NCI-H1694 treated with DMSO at 0.1 percent for 48 hours (cell line): ENCODE measurements around the gene IL17RC.
"Not testable (repeated sequence)": the region's sequence is repeated elsewhere in the genome, so short reads cannot be mapped to it uniquely, and the experiment has no call there.

Experiments used
- DNase-seq: peaks from one replicate; lab custom pipeline; 2025; lab: John Stamatoyannopoulos, UW

Gene IL17RC, protein sequence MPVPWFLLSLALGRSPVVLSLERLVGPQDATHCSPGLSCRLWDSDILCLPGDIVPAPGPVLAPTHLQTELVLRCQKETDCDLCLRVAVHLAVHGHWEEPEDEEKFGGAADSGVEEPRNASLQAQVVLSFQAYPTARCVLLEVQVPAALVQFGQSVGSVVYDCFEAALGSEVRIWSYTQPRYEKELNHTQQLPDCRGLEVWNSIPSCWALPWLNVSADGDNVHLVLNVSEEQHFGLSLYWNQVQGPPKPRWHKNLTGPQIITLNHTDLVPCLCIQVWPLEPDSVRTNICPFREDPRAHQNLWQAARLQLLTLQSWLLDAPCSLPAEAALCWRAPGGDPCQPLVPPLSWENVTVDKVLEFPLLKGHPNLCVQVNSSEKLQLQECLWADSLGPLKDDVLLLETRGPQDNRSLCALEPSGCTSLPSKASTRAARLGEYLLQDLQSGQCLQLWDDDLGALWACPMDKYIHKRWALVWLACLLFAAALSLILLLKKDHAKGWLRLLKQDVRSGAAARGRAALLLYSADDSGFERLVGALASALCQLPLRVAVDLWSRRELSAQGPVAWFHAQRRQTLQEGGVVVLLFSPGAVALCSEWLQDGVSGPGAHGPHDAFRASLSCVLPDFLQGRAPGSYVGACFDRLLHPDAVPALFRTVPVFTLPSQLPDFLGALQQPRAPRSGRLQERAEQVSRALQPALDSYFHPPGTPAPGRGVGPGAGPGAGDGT

DNA sequence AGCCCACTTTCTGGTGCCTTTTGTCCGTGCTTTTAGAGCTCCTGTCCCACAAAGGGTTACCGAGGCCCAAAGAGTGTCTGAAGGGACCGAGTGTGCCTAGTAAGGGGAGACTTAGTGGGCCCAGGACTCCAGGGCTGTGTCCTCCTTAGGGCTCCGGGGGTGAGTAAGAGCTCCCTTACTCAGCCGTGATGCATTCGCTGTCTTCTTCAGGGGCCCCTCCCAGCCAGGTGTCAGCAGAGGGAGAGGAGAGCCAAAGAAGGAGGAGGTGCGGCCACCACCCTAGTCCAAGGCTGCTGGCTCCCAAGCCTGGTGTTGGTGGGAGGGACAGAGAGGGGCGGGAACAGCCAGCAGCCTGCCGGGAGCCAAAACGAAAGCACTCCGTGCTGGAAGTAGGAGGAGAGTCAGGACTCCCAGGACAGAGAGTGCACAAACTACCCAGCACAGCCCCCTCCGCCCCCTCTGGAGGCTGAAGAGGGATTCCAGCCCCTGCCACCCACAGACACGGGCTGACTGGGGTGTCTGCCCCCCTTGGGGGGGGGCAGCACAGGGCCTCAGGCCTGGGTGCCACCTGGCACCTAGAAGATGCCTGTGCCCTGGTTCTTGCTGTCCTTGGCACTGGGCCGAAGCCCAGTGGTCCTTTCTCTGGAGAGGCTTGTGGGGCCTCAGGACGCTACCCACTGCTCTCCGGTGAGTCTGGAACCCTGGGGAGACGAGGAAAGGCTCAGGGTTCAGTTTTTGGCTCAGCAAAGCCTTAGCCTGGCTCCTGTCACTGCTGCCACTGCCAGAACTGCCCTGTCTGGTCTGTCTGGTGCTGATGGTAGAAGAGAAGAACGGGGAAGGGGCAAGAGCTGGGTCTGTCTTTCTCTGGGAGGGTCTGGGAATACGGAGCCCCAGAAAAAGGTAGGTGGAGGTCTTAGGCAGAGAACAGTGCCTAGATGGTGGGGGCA lies at the start of gene IL17RC:
IL17RC (plus strand) TSS at position 365 of the 947 bp plus-strand sequence; CDS start at position 583, 218 bp downstream.
- DNase-seq, result peak; percentile 29

DNA sequence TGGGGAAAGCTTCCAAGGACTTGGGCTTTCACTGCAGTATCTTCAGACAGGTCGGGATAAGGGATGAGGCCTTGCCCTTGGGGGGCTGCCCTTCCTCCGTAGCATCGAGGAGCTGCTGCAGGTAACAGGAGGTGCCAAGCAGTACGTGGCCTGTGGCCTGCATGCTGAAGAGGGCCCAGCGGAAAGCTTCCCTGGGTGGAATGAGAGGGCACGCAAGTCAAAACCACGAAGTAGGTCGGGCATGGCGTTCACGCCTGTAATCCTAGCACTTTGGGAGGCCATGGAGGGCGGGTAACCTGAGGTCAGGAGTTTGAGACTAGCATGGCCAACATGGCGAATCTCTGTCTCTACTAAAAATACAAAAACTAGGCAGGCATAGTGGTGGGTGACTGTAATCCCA lies 49.8 kb upstream of the IL17RC start:
- DNase-seq, result no peak

DNA sequence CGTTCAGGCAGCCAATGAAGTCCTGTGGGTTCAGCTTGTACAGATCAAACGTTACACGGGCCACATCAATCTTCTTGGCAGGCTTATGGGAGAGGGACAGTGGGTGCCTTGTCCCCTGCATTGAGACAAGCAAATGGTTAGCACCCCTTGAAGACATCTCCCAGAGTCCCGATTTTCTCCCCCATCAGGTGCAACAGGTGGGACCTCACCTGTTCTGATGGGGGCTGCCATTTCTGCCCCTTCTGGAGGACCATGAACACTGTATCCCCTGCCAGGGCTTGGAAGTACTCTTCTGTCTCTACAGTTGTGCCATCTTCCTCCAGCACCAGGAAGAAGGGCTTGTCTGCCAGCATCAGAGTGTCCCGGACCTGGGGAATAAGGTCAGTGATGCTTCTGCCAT lies 46.9 kb upstream of the IL17RC start:
- DNase-seq, result no peak

DNA sequence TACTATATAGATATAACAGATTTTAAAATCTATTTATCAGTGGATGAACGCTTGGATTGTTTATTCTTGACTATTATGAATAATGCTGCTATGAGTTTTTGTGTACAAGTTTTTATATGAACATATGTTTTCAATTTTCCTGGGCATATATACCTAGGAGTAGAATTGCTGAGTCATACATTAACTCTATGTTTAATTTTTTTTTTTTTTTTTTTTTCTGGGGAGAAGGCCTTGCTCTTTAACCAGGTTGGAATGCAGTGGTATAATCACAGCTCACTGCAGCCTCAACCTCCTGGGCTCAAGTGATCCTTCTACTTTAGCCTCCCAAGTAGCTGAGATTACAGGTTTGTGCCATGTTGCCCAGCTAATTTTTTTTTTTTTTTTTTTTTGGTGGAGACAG lies 45.9 kb upstream of the IL17RC start:
- DNase-seq, result no peak

DNA sequence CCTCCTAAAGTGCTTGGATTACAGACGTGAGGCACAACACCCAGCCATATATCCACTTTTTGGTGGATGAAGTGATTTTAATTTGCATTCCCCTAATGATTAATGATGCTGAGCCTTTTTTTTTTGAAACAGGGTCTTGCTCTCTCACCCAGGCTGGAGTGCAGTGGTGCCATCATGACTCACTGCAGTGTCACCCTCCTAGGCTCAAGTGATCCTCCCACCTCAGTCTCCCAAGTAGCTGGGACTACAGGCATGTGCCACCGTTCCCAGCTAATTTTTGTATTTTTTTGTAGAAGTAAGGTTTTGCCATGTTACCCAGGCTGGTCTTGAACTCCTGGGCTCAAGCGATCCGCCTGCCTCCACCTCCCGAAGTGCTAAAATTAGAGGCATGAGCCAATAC lies 44.8 kb upstream of the IL17RC start:
- not testable (repeated sequence) for DNase-seq

DNA sequence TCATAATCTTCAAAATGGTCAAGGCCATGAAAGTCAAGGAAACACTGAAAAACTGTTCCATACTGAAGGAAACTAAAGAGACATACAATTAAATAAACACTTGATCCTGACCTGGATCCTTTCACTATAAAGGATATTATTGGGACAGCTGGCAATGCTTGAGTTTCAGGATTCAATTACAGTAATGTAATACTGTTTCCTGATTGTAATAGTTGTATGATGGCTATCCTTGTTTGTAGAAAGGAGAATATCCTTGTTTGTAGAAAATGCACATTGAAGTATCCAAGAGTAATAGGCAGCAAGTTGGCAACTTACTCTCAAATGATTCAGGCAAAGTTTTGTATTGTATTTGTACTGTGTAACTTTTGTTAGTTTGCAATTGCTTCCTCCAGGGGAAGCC lies 41.5 kb upstream of the IL17RC start:
- DNase-seq, result no peak

DNA sequence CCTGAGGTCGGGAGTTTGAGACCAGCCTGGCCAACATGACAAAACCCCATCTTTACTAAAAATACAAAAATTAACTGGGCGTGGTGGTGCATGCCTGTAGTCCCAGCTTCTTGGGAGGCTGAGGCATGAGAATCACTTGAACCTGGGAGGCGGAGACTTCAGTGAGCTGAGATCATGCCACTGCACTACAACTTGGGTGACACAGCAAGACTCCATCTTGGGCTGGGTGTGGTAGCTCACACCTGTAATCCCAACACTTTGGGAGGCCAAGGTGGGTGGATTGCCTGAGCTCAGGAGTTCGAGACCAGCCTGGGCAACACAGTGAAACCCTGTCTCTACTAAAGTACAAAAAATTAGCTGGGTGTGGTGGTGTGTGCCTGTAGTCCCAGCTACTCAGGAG lies 40.6 kb upstream of the IL17RC start:
- DNase-seq, result not testable (repeated sequence)

DNA sequence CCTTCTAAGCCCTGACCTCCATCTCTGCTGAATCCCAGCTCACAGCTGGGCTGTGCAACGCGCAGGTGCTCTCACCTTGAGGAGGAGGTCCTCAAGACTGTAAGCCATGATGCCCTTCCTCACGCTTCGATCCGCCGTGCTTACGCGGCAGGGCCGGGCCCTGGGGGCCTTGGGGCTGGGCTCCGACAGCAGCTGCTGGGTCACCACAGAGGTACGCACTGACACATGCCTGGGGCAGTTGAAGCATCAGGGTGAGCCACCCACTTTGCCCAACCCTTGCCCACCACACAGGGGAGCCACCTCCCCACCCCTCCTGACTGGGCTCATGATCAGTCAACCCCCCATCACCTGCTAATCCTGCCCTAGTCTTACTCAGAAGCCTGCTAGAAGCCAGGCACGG lies 39.9 kb upstream of the IL17RC start:
- no peak for DNase-seq

DNA sequence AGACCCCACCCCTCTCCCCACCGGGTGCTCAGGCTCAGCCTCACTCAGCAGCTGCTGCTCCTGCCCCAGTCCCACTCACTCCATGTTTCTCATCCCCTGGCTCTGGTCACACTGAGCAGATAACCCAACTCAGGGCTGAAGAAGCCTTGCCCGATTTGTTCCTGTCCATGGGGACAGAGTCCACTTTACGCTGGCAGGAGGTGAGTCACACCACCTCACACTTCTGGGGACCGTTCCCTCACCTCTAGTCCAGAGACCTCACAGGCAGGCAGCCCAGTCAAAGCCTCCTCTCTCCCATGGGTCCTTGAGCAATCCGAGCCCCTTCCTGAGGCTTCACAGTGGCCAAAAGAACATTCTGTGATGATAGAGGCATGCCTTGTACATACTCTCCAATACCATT lies 38.2 kb upstream of the IL17RC start:
- DNase-seq, result no peak

DNA sequence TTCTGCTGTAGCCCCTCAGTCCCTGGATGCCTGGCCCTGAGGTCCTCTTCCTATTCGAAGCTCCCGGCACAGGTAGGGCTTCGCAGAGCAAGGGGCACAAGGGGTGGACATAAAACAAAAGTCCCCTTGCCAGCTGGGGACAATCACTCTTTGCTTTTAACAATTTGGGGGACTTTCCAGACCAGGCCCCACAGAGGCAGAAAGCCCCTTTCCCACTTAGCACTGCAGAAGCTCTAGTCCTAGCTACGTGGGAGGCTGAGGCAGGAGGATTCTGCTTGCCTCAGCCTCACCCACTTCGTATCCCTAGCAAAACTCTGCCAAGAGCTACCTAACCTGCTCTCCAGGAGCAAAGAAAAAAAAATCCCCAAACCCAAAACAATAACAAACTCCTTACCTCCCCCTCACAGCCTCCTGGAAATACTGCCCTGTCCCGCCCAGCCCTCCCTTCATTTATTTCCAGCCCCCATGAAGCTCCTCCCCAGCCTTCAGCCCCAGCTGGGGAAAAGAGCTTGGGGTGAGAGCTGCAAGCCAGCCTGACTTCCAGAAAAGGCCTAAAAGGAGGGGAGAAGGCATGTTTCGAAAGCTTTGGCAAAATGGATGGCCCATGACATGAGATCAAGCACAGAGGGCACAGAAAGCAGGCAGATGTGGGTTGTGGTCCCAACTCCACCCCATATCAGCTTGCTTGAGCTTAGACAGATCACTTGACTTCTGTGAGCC lies 36.9 kb upstream of the IL17RC start, which contains the start of gene CIDEC:
CIDEC (minus strand) TSS at position 424 of the 720 bp plus-strand sequence. CDS start 1,767 bp downstream, outside the sequence.
- no peak for DNase-seq

DNA sequence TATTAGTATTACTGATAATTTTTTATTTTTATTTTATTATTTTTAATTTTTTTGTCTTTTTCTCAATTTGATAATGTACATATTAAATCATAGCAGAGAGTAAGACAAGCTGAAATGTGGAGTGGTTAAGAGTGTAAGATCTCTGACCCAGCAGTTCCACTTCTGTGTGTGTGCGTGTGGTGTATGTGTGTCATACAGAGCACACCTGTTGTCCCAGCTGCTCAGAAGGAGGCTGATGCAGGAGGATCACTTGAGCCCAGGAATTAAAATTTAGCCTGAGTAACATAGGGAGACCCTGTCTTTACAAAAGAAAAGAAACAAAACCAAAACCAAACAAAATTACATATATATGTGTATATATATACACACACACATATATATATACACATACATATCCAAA lies 35.5 kb upstream of the IL17RC start:
- no peak for DNase-seq

DNA sequence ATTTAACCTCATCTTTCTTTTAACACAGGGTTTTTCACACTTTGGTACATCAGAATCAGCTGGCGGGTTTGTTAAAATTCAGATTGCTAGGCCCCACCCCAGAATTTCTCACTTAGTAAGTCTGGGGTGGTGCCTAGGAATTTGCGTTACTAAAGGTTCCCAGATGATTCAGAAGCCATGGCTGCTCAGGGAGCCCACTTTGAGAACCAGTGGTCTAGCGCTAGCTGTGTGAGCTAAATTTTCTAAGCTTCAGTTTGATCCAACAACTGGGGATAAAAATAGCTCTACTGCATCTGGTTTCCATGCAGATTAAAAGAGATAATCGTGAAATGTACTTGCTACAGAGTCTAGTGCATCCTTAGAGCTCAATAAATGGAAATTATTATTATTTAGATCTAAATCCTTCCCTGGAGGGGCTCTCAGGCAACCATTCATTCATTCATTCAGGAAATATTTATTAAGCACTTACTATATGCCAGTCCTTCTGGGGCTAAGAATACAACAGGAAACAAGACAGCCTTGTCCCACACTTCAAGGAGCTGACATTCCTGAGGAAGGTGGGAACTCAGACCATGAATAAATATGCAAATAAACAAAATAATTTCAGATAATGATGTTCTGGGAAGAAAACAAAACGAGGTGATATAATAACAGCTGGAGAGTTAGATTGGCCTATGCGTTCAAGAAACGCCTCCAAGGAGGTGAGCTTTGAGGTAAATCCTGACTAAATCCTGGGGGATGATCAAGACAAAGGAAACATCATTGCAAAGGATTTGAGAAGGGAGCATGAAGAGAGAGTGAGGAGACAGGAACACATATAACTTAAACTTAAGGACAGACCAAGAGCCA lies 33.0 kb upstream of the IL17RC start:
- DNase-seq, result no peak

DNA sequence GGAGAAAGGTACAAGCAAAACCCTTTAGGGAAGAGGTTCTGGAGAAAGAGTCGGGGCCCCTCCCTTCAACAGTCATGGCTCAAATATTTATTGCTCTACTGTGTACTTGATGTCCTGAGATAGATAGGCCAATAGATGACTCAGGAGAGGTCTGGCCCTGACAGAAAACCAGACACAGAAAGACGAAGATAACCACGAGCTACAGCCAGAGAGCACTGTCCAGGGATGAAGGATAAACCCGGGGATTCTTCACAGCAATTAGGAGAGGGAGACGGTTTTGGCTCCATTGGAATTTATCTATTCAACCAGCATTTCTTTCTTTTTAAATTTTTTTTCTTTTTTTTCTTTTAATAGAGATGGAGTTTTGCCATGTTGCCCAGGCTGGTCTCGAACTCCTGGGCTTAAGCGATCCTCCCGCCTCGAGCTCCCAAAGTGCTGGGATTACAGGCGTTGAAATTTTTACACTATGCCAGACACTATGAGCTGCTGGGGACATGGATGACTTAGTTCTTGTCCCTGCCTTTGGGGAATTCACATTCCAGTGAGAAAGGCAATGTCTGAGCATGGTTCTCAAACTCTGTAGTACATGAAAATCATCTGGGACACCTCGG lies 32.2 kb upstream of the IL17RC start:
- DNase-seq, result no peak

DNA sequence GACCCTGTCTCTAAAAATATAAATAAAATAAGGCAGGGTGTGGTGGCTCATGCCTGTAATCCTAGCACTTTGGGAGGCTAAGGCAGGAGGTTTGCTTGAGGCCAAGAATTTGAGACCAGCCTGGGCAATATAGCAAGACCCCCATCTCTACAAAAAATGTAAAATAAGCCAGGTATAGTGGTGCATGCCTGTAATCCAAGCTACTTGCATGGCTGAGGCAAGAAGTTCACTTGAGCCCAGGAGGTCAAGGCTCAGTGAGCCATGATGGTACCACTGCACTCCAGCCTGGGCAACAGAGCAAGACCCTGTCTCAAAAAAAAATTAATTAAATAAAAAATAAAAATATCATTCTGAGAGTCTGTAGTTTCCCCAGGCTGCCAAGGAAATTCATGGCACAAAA lies 30.6 kb upstream of the IL17RC start:
- no peak for DNase-seq

DNA sequence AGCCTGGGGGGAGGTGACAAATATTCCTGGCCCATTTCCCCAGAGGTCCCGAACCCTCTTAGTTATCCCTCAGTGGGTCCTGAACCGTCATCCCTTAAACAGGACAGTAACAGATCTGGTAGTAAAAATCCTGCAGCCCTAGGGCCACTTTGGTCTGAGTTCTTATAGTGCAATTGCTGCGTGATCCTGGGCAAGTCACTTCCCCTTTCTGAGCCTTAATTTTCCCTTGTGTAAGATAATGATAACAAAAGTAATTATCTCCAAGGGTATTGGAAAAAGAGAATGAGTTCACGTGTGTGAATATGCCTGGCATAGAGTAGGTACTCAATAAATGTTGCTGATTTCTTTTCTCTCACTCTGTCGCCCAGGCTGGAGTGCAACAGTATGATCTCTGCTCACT lies 29.4 kb upstream of the IL17RC start:
- no peak for DNase-seq

DNA sequence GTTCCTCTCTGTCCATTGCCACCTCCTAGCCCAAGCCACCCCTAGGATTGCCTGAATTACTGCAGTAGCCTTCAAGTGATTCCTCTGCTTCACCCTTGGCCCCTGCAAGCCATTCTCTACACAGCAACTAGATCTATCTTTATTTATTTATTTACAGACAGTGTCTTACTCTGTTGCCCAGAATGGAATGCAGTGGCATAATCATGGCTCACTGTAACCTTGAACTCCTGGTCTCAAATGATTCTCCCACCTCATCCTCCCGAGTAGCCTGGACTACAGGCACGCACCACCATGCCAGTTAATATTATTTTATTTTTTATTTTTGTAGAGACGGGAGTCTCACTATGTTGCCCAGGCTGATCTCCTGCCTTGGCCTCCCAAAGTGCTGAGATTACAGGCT lies 28.4 kb upstream of the IL17RC start:
- DNase-seq, result no peak

DNA sequence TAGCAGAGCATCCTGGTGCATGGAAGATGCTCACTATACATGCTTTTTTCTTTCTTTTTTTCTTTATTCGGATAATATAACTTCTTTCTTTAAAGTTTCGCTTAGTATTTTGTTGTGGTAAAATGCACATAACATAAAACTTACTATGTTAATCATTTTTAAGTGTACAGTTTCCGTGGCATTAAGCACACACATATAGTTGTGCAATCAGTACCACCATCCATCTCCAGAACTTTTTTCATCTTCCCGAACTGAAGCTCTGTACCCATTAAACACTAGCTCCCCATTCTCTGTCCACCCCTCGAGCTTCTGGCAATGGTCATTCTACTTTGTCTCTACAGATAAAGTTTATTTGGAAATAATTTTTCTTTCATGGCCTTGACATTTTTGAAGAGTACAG lies 27.5 kb upstream of the IL17RC start:
- DNase-seq, result no peak

DNA sequence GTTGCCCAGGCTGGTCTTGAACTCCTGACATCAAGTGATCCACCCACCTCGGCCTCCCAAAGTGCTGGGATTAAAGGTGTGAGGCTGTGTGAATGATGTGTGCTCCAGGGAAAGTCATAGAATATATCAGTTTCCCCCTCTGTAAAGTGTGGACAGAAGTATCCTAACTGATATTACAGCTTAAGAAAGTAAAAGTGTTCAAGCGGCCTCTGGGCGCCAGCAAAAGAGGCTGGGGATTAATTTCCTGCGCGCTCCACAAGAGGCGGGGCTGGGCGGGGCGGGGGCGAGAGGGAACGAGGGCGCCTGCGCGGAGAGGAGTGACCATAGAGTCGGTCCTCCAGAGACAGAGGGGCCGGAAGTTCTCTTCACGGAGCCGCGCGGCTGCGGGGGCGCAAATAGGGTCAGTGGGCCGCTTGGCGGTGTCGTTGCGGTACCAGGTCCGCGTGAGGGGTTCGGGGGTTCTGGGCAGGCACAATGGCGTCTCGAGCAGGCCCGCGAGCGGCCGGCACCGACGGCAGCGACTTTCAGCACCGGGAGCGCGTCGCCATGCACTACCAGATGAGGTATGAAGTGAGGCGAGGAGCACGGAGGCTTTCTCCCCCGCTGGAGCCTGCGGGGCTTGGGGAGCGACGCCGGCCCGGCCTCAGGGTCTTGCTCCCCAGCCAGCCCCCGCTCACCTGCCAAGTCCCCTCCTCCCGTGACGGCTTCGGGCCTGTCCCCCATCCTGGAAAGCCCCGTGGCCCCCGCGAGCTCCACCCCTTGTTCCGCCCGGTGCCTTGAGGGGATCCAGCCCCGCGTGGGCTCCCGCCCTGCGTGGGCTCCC lies 26.4 kb upstream of the IL17RC start, which contains the start of gene JAGN1:
JAGN1 (plus strand) TSS at position 362 of the 823 bp plus-strand sequence; CDS start at position 475, 113 bp downstream.
- DNase-seq, result peak; percentile 24

DNA sequence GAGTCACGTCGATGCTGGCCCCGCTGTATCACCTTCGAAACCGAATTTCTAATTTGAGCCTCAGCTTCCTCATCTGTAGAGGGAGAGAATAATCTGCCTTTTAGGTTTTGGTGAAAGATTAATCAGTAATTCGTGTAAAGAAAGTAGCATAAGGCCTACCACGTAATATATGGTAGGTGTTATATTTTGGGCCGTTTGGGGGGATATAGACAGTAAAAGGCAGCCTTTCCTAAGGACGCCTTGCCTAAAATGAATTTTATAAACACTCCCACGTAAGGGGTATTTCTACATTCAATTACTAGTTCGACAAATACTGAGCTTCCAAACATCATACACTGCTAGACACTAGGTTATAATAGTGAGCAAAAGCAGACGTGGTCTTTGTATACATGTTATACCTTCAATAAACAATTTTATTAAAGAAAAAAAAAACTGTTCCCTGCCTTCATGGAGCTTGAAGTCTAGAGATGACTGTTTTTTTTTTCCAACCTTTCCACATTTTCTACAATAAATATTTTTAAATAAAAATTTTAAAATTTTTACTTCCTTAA lies 25.8 kb upstream of the IL17RC start:
- no peak for DNase-seq
